Stimulated activated CD8-positive, alpha-beta memory T cell treated with anti-CD3 and anti-CD28 coated beads, Interleukin-12 subunit alpha, Interleukin-12 subunit beta, amount 100 ng/mL, for 24 hours (primary cell): ENCODE results near the gene ATP4B.

ENCODE experiments used
- DNase-seq: peaks from one replicate; pipeline ENCODE4 v3.0.0-alpha.2; 2020; ENCODE audit errors: extremely low read depth

Gene ATP4B

DNA sequence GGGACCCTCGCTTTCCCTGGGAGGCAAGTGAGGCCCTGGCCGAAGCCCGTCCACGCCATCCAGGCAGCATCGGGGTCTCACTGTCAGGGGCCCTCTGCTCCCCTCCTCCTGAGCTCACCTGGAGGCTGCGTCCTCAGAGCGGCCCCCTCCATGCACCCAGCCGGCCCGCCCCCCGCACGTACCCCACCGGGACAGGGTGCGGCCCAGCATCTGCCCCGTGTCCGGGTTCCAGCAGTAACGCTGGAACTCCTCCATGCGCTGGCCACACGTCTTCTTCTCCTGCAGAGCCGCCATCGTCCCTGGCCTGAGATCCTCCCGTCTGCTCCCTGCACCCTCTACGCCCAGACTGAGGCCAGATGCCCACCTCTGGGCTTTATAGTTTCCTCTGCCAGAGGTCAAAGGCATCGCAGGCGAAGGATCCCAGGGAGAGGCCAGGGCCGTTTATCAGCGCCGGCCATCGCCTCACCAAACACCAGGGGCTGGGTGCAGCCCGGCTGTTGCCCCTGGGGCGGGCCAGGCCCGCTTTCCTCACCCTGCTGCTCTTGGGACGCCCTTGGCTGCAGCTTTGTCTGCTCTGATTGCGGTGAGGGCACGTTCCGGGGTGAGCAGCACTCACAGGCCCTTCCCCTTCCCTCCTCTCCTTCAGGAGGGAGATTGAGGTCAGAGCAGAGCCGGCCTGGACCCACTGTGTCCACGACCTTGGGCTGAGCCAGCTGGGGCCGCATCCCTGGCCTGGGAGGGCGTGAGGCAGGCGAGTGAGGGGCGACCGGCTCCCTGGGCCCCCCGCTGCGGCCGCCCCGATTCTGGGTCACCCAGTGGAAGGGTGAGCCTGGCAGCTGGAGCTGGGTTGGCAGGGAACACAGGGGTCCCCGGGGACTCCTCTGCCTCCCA is at the start of gene ATP4B:
Gene ATP4B (minus strand): TSS at position 348 of the 891 bp plus-strand sequence. CDS start 54 bp downstream, at position 294.
- no peak for DNase-seq

DNA sequence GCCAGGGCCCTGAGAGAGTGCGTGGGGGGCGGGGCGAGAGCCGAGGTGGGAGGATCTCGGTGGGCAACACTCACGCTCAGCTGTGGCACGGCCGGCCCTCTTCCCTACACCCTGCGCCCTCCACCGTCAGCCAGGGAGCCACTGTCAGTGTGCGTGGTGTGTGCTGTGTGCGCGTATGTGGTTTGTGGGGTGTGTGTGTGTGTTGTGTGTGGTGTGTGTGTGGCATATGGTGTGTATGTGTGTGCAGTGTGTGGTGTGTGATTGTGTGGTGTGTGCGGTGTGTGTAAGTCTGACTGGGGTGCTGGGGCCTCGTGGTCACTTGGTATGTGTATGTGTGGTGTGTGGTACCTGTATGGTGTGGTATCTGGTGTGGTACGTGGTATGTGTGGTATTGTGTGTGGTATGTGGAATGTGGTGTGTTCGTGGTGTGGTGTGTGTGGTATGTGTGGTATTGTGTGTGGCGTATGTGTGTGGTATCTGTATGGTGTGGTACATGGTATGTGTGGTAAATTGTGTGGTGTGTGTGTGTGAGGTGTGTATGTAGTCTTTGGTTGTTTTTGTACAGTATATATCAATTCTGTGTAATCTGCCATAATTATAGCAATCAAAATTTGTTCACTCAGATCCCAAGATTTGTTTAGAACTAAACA is 14.1 kb upstream of the ATP4B start:
- no peak for DNase-seq

DNA sequence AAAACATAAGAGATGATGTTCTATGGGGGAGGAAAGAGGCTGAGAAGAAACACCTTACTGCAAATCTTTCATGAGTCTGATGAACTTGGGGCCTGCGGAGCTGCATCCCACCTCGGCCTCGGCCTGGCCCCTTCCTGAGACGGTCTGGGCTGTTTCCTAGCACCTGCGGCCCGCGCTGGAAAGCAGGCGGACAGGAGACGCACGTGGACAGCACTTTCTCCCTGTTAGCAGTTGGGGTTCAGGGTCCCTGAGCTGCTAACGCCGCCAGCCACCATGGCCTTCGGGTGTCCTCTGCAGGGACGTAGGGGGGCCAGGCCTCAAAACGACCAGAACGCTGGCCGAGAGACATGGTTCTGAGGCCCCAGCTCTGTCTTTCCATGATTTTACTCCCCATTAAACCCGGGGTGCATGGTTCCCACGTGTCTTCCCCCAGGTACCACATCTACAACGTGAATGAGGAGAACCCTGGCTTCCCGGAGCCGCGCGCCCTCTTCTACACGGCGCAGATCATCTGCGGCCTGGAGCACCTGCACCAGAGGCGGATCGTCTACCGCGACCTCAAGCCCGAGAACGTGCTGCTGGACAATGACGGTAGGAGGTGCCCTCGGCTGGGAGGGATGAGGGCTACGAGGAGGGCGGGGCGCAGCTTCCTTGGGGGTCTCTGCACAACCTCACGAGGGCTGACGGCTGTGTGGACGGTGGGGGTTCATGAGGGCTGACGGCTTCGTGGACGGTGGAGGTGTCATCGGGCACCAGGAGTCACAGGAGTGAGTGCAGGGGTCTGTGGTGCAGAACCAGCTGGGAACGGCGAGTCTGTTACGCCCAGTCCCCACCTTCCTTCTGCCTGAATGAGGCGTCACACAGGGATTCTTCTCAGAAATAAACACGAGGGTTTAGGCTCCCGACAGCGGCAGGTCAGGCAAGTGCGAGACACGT is 13.3 kb upstream of the ATP4B start:
- DNase-seq, result no peak

DNA sequence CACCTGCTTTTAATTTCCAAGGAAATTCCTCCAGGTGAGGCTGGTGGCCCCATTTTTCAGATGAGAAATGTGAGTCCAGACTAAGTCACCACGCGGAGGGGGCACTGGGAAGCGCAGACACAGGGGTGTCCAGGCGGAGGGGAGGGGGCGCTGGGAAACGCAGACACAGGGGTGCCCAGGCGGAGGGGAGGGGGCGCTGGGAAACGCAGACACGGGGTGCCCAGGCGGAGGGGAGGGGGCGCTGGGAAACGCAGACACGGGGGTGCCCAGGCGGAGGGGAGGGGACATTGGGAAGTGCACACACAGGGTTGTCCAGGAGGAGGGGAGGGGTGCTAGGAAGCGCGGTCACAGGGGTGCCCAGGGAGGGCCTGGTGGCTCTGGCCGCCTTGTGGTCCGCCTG is 12.5 kb upstream of the ATP4B start:
- no peak for DNase-seq

DNA sequence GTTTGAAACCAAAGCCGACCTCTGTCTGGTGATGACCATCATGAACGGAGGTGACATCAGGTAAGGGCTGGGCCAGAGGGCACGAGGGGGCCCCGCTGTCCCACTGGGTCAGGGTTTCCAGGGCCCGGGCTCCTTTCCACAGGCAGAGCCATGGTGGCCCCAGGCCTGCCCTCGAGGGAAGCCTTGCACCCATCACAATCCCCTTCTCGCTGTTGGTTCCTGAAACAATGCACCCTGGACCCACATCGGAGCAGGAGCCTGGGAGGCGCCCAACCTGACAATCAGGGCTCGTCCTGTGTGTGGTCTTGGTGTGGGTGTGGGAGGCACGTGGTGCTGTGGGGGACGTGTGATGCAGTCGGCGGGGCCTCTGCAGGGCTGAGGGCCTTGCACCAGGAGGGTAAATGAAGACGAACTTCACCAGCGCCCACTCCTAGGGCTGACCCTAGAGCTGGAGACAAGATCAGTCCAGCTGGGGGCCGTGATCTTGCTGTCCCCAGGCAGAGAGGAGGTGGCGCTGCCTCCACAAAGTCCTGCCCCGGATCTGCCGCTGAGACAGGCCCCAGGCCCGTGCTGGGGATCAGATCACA is 11.8 kb upstream of the ATP4B start:
- no peak for DNase-seq

DNA sequence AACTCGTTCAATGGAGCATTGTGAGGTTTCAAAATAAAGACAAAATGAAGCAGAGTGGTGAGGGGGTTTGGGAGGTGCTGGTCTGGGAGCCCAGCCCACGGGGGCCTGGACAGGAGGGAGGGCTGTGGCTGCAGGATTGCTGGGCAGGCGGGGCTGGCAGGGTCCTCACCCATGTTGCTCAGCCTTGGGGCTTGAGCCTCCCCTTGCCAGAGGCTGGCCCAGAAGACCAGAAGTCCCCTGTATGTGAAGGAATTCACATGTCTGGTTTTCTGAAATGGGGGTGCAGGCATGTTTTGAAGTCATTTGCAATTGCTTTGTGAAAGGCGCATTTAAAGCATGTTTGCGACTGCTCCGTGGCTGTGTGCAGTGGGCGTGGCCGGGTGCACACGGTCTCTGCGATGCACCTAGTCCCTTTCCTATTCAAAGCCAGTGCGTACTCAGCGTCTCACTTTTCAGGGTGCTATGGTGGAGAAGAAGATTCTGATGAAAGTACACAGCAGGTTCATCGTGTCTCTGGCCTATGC is 11.3 kb upstream of the ATP4B start:
- no peak for DNase-seq

DNA sequence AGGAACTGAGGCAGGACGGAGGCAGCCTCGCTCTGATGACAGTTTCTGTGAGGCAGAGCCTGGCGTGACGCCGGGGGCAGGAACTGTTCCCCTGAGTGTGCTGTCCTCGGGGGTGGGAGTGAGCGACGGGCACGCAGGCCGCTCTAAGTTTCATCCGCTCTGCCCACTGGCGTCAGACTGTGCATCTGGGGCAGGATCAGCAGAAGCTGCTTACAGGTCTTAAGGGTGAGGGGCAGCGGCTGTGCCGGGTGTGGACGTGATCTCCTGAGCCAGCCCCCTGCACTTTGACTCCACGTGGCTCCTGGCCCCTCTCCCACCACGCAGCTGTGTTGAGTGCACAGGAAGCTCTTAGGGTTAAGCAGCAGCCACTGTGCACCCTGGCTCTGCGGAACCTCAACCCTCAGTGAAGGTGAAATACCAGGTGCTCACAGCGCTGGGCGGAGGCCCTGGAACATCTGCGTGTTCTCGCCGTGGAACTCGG is 10.5 kb upstream of the ATP4B start:
- no peak for DNase-seq

DNA sequence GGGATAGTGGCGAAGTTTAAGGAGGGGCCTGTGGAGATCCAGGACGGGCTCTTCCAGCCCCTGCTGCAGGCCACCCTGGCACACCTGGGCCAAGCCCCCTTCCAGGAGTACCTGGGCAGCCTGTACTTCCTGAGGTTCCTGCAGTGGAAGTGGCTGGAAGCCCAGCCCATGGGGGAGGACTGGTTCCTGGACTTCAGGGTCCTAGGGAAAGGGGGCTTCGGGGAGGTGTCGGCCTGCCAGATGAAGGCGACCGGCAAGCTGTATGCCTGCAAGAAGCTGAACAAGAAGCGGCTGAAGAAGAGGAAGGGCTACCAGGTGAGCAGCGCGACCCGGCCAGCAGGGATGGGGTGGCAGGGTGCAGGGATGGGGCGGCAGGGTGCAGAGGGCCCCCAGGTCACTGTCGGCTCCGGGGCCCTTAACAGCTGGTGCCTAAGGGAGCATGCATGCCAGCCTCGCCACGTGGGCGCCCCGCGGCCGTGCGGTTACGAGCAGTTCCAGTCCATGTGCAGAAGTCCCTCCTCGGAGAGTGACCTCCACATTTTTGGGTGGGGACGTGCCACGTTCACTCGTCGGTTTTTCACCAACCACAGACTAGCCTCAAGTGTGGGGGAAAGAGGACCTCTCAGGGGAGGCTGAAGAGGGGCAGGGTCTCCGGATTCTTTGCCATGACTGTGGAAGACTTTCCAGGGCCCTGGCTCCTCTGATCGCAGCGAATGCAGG is 9.9 kb upstream of the ATP4B start:
- no peak for DNase-seq

DNA sequence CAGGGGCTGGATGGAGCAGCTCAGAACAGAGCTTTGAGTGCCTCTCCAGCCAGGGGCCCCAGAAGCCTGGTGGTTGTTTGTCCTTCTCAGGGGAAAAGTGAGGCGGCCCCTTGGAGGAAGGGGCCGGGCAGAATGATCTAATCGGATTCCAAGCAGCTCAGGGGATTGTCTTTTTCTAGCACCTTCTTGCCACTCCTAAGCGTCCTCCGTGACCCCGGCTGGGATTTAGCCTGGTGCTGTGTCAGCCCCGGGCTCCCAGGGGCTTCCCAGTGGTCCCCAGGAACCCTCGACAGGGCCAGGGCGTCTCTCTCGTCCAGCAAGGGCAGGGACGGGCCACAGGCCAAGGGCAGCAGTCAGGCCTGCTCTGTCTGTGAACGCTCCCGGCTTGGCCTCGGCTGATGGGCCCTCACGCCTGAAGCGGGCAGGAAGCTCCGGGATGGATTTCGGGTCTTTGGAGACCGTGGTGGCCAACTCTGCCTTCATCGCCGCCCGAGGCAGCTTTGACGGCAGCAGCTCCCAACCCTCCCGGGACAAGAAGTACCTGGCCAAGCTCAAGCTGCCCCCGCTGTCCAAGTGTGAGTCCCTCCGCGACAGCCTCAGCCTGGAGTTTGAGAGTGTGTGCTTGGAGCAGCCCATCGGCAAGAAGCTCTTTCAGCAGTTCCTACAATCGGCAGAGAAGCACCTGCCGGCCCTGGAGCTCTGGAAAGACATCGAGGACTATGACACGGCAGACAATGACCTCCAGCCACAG is 9.1 kb upstream of the ATP4B start, which contains the start of gene GRK1:
Gene GRK1 (plus strand): TSS at position 269 of the 751 bp plus-strand sequence. CDS start 168 bp downstream, at position 437.
- DNase-seq, result no peak

DNA sequence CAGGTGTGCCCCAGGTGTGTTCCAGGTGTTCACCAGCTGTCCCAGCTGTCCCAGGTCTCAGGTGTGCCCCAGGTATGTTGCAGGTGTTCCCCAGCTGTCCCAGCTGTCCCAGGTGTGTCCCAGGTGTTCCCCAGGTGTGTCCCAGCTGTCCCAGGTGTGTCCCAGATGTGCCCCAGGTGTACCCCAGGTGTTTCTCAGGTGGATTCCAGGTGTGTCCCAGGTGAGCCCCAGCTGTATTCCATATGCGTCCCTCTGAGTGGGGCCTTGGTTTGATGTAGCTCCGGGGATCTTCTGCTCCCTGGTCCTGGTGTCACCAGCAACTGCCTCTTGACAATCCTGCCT is 8.3 kb upstream of the ATP4B start:
- no peak for DNase-seq

DNA sequence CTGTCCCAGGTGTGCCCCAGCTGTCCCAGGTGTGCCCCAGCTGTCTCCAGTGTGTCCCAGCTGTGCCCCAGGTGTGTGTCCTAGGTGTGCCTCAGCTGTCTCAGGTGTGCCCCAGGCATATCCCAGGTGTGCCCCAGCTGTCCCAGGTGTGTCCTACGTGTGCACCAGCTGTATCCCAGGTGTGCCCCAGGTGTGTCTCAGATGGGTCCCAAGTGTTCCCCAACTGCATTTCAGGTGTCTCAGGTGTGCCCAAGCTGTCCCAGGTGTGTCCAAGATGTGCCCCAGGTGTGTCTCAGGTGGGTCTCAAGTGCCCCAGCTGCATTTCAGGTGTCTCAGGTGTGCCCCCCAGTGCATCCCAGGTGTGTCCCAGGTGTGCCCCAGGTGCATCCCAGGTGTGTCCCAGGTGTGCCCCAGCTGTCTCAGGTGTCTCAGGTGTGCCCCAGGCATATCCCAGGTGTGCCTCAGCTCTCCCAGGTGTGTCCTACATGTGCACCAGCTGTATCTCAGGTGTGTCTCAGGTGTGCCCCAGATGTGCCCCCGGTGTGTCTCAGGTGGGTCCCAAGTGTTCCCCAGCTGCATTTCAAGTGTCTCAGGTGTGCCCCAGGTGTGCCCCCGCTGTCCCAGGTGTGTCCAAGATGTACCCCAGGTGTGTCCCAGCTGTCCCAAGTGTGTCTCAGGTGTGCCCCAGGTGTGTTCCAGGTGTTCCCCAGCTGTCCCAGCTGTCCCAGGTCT is 7.8 kb upstream of the ATP4B start:
- no peak for DNase-seq

DNA sequence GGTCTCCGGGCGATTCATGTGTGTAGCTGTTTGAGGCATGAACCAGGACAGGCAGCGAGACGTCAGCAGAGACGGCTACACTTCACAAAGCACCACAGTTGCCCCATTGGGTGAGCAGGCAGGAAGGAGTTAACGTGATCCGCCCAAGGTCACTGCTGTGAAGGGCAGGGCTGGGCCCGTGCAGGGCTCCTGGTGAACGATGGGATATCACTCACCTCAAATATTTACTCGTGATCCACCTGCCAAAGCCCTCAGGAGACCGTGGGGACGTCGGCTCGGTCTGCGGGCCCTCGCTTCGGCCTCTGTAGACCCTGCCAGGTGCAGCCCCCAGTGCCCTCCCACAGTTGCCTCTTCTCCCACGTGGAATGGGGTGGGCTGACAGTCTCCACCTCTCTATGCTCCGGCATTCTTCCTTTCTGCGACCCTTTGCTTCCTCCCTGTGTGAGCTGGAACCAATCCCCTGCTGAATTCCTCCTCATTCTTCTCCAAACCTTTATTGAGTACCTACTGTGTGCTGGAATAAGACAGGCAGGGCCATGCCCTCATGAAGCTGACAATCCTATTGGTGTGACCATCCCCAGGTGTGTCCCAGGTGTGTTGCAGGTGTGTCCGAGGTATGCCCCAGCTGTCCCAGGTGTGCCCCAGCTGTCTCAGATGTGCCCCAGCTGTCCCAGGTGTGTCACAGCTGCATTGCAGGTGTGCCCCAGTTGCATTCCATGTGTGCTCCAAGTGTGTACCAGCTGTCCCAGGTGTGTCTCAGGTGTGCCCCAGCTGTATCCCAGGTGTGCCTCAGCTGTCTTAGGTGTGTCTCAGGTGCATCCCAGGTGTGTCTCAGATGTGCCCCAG is 7.0 kb upstream of the ATP4B start:
- DNase-seq, result no peak

DNA sequence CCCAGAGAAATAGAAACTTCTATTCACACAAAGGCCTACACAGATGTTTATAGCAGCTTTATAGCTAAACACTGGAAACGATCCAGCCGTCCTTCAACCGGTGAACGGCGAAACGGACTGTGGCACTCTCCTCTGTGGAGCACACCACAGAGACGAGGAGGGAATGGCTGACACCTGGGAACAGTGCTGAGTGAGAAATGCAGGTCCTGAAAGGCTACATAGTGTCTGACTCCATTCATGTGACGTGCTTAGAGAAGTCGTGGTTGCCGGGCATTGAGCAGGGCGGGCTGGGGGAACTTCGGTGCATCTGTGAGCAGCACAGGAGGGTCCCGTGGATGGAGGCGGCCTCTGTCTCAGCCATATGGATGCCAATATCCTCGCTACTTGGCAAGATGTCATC is 5.9 kb upstream of the ATP4B start:
- DNase-seq, result no peak

DNA sequence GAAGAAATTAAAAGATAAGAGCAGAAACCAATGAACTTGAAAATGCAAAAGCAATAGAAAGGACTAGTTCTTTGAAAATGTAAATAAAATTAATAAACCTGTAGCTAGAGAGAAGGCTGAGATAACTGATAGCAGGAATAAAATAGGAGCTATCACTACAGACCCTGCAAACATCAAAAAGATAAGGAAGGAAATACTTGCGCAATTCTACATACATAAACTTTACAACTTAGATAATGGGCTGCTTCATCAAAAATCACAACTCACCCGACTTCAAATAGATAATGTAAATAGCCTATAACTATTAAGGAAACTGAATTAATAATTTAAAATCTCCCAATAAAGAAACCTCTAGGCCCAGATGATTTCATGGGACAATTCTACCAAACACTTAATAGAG is 3.5 kb upstream of the ATP4B start:
- DNase-seq, result no peak

DNA sequence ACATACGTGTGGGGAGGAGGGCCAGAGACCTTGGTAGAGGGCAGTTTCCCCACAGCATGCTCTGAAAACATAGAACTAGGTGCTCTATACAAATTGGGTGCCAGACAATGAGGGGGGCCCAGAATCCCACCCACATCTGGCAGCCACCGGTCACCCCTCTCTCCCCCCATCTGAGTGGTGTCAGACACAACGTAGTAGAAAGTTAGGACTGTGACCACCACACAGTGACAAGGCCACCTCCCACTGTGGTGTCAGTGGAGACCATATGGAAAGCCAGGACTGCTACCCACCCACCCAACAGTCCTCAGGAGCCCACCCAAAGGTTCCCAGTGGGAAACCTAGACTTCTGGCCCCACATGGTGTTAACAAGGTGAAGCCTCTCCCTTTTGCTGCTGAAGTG is 2.1 kb upstream of the ATP4B start:
- DNase-seq, result no peak

DNA sequence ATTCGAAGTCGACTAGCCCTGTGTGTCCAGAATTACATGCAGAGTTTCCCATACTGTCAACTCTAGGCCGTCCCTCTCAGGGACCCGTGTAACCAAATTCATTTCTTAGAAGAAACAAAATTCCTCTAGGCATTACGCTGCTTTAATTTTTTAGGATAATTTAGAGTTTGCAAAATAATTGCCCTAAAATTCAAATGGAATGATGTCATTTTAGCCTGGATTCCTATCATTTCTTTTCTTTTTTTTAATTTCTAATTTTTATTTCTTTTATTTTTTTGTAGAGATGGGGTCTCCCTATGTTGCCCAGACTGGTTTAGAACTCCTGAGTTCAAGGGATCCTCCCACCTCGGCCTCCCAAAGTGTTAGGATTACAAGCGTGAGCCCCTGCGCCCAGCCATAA is 1.3 kb upstream of the ATP4B start:
- DNase-seq, result no peak

DNA sequence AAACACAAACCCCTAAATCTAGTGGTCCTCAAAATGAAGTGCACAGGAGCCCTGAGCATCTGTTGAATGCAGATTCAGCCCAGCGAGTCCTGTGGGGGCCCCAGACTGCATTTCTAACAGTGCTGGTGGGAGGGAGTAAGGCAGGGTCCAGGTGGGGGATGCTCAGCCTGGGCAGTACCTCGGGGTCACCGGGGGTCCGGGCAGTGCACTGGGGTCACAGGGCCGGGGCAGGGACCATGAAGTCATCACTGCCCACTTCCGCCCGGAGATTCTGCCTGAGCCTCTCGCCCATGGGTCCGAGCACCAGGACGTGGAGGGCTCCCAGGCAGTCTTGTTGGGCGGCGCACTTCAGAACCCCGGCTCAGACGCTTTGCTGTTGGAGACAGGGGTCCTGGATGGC is 838 bp upstream of the ATP4B start:
- DNase-seq, result no peak
